ENCODE measurements around the gene UTP4.

The UTP4 gene

GRCh38 chr16:69106491-69107315 lies 25.7 kb upstream of the UTP4 start:
- H3K4me3 ChIP-seq (ENCODE audit: low read length), result peak overlapping the region; percentile 52
- no peak for TF ChIP-seq CTCF (conservative IDR thresholded peaks at IDR 0.05; ENCODE audit: low read depth, low read length)
- DNase-seq (ENCODE audit: low read depth), result no peak

GRCh38 chr16:69107316-69107962 lies 25.0 kb upstream of the UTP4 start:
- DNase-seq (ENCODE audit: low read depth), result no peak
- no peak for TF ChIP-seq CTCF (conservative IDR thresholded peaks at IDR 0.05; ENCODE audit: low read depth, low read length)
- H3K4me3 ChIP-seq (ENCODE audit: low read length), result peak overlapping the region; percentile 52

GRCh38 chr16:69108064-69108904 lies 24.2 kb upstream of the UTP4 start:
- H3K4me3 ChIP-seq (ENCODE audit: low read length), result no peak overlapping the region
- TF ChIP-seq CTCF (conservative IDR thresholded peaks at IDR 0.05; ENCODE audit: low read depth, low read length), result no peak
- no peak for DNase-seq (ENCODE audit: low read depth)

- no peak for DNase-seq (ENCODE audit: low read depth)
- H3K4me3 ChIP-seq (ENCODE audit: low read length), result no peak overlapping the region
- TF ChIP-seq CTCF (conservative IDR thresholded peaks at IDR 0.05; ENCODE audit: low read depth, low read length), result no peak
These were observed 23.6 kb upstream of the UTP4 start for GRCh38 chr16:69108905-69109252.

GRCh38 chr16:69109486-69110270 lies 22.8 kb upstream of the UTP4 start:
- TF ChIP-seq CTCF (conservative IDR thresholded peaks at IDR 0.05; ENCODE audit: low read depth, low read length), result no peak
- no peak for DNase-seq (ENCODE audit: low read depth)
- no peak overlapping the region for H3K4me3 ChIP-seq (ENCODE audit: low read length)

- DNase-seq (ENCODE audit: low read depth), result no peak
- no peak overlapping the region for H3K4me3 ChIP-seq (ENCODE audit: low read length)
- no peak for TF ChIP-seq CTCF (conservative IDR thresholded peaks at IDR 0.05; ENCODE audit: low read depth, low read length)
These were observed 22.0 kb upstream of the UTP4 start for GRCh38 chr16:69110406-69110805.
